Heart right ventricle (tissue), 16 donors: ENCODE results near the gene FOXJ1. TPM values are rescaled to one million over a fixed set of nuclear protein-coding genes. Genes with fewer than 3 reads are reported as not detected.
A peak's percentile ranks its signal among the peaks of the same experiment; 100 is the strongest.

Experiments used
- ATAC-seq, 8 donors: fragments of 200-7000 bp; cut with Tn5 transposase; one replicate each; pipeline ENCODE4 v1.9.1; 2020; ENCODE audit warnings: mild to moderate bottlenecking in 8 of 8, moderate library complexity in 8 of 8, moderate number of reproducible peaks in 1 of 8
- DNase-seq, 2 donors: peaks; one replicate each; pipeline ENCODE4 v3.0.0-alpha.2; 2020
- H3K27ac ChIP-seq, 10 donors: fragments of 200-600 bp; sonication (generic) in 2 of 10; one replicate each; pipeline versions ENCODE4 v1.5.0 to v1.8.0; 2020 to 2022; ENCODE audit warnings: mild to moderate bottlenecking in 3 of 10
- H3K27me3 ChIP-seq, 7 donors: fragments of 200-600 bp; one replicate each; pipeline ENCODE4 v1.8.0; 2021 to 2022; ENCODE audit warnings: mild to moderate bottlenecking in 2 of 7
- H3K36me3 ChIP-seq, 9 donors: fragments of 200-600 bp; sonication (generic) in 1 of 9; one replicate each; pipeline versions ENCODE4 v1.5.0 to v1.8.0; 2020 to 2022; ENCODE audit warnings: mild to moderate bottlenecking in 2 of 9
- H3K4me1 ChIP-seq, 9 donors: fragments of 200-600 bp; sonication (generic) in 1 of 9; one replicate each; pipeline versions ENCODE4 v1.5.0 to v1.8.0; 2020 to 2022; ENCODE audit warnings: mild to moderate bottlenecking in 4 of 9
- H3K4me3 ChIP-seq, 10 donors: fragments of 200-600 bp; sonication (generic) in 2 of 10; one replicate each; pipeline versions ENCODE4 v1.5.0 to v1.8.0; 2020 to 2022; ENCODE audit warnings: mild to moderate bottlenecking in 7 of 10, moderate library complexity in 2 of 10
- H3K9me3 ChIP-seq, 11 donors: fragments of 200-600 bp in 10 of 11; sonication (generic) in 2 of 11; one replicate each; pipeline versions ENCODE4 v1.5.0 to v1.8.0; 2013 to 2022; ENCODE audit warnings: mild to moderate bottlenecking in 2 of 11, control low read depth in 1 of 11, moderate library complexity in 1 of 11
- CTCF ChIP-seq, 9 donors: fragments of 200-600 bp; sonication (generic) in 2 of 9; IDR thresholded peaks; one replicate each; pipeline versions ENCODE4 v1.5.0 to v1.8.0; 2021 to 2022; ENCODE audit warnings: antibody characterized with exemption in 9 of 9, mild to moderate bottlenecking in 5 of 9, moderate library complexity in 1 of 9
- WGBS, 2 donors: extraction: QIAGEN DNeasy Blood & Tissue Kit; methylation state at CpG; one replicate each; pipeline ENCODE4 v1.1.7; 2013; ENCODE audit warnings: inconsistent platforms in 1 of 2; 5-methylcytosine and 5-hydroxymethylcytosine counted together
- intact Hi-C, 10 donors: fragments of 100-400 bp; cut with DNase I; formaldehyde crosslinking; loops; one replicate each; pipeline versions ENCODE4 v1.11.1 to v1.14.2; 2022
- polyA plus RNA-seq, 2 donors: library from polyadenylated mRNA; stranded (reverse); fragments of 200-250 nt; gene quantifications; one replicate each; pipeline ENCODE4 v1.2.3, GENCODE V29; 2013
- total RNA-seq, 10 donors: library from RNA; stranded (reverse); fragmentation: NEBNext Ultra II Directional in 3 of 10; extraction: Animal tissue kit (Norgen Biotek cat#: 25700) in 3 of 10; gene quantifications; one replicate each; pipeline versions ENCODE4 v1.2.1 to v1.2.4, GENCODE V29; 2021 to 2023
- donor health status: Arrhythmogenic right ventricular cardiomyopathy.
- donor health status: ischemic (EF 13 %, LVEDD 7.1; RV severe dilation, severe dysfunction).
- donor health status: healthy with polysubstance abuse.
- donor health status: DM: no; HTN: yes; CAD: no.
- donor health status: DM: no; HTN: no; CAD: no.
- donor health status: ischemic (EF 25% LVEDD 6.9; RV normal size, moderate dysfunction).
- donor health status: ischemic (EF 25% LVEDD 5.7; RV mildly dilated, moderate dysfunction).
- donor health status: healthy.
- donor health status: DM: yes; HTN: yes; CAD: no.
- donor health status: Ischemic cardiomyopathy.
- donor health status: ischemic (EF 35%, LVEDD 5.7; RV mildly dilated, moderate dysfunction).
- donor health status: nonischemic (EF 11% LVEDD 7.7; RV severe dilation, severe dysfunction).
- donor health status: DM: yes; HTN: yes; CAD: no.
- donor health status: PGD.
- donor health status: ischemic (EF 29% LVEDD 5.4; RV normal size, mild dysfunction).
- donor health status: nonischemic (EF 23%, LVEDD 6.1; RV moderate dilation, normal function).

The FOXJ1 gene
- total and polyA plus RNA-seq, 12 donors, result 0.03 TPM; not detected in 11

DNA sequence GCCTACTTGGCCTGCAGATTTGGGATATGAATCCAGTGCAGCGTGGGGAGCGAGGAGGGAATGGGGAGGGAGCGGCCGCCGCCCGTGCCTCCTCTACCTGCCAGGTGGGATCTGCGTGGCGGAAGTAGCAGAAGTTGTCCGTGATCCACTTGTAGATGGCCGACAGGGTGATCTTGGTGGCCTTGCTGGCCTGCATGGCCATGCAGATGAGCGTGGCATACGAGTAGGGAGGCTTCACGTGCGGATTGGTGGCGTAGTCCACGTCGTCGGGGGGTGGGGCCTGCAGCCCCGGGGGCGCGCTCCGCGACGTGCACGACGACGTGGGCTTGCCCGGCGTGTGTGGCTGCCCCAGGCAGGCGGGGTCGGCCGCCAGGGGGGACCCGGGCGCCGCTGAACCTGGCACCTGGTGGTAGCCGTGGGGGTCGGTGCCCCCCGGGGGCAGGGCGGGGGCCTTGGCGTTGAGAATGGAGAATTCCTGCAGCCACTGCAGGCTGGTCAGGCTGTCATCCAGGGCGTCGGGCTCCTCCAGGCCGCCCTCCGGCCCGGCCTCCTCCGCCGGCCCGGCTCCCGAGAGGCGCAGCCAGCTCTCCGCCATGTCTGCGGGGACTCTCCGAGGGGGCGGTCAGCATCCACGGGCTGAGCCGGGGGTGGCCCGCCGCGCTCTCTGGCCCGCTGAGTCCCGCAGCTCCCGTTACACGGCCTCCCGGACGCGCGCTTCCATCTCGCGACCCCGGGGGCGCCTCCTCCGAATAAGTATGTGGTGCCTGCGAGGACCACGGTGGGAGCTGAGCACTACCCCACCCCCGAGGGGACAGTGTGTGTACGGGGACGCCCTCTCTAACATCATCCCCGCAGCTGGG, 1.0 kb downstream of the FOXJ1 start:
- no peak for TF ChIP-seq CTCF (IDR thresholded peaks at IDR 0.05)
- DNase-seq, result no peak
- intact Hi-C loops, result no loop called here
- Histone ChIP-seq H3K36me3 (no peaks in the 10 kb centered on the region), H3K4me1 (peaks cover 10 to 63% (median 40%) of the 10 kb centered on the region in 9 donors), H3K4me3 (peak overlapping the region in 7 of 10 donors; percentile 11 to 57 (median 17)), H3K27me3 (peaks cover 18 to 66% (median 55%) of the 10 kb centered on the region in 7 donors), H3K9me3 (no peaks in the 10 kb centered on the region), H3K27ac (no peak overlapping the region)
- 6 to 10% methylated on average over 70 to 78 of the region's 78 CpGs for WGBS, 2 donors
- no peak for ATAC-seq

GRCh38 chr17:76138896-76139752, 1.9 kb downstream of the FOXJ1 start:
- Histone ChIP-seq H3K27ac (no peak overlapping the region), H3K4me1 (peaks cover 9 to 55% (median 37%) of the 10 kb centered on the region in 9 donors), H3K36me3 (no peaks in the 10 kb centered on the region), H3K9me3 (no peaks in the 10 kb centered on the region), H3K4me3 (no peak overlapping the region), H3K27me3 (peaks cover 19 to 75% (median 64%) of the 10 kb centered on the region in 7 donors)
- intact Hi-C loops, result no loop called here
- ATAC-seq (no peak), DNase-seq (no peak)
- no peak for TF ChIP-seq CTCF (IDR thresholded peaks at IDR 0.05)
- WGBS, 2 donors, result 36 to 46% methylated on average over 15 of the region's 15 CpGs

DNA sequence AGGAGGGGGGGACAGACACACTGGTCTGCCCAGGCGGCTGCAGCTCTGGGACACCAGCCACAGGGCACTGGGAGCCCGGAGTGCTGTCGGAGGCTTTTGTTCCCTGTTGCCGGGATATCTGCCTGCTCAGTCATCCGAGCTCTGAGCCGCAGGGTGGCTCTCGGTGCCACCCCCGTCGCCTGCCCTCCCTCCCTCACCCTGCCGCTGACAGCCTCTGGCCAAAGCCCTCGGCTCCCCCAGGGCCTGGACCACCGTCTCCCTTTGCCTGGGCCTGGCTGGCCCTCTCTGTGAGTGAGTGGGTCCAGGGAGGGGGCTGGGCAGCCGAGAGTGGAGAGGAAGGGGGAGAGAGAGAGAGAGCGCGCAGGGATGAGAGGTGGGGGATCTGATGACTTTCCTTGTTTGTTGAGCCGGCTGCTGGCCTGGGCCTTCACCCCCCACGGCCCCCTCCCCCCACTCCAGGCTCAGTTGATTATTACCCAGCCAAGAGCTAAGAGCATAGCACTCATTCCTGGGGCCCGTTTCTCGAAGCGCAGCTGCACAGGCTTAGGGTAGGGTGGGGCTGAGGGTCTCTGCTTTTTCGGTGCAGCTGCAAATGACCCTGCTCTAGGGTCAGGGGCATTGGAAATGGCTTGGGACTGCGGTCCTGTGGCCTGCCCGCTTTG, 2.7 kb downstream of the FOXJ1 start:
- Histone ChIP-seq H3K4me3 (no peak overlapping the region), H3K9me3 (no peaks in the 10 kb centered on the region), H3K4me1 (peaks cover 9 to 51% (median 30%) of the 10 kb centered on the region in 9 donors), H3K36me3 (no peaks in the 10 kb centered on the region), H3K27ac (no peak overlapping the region), H3K27me3 (peaks cover 19 to 81% (median 72%) of the 10 kb centered on the region in 7 donors)
- no peak for DNase-seq
- intact Hi-C loops, result no loop called here
- WGBS, 2 donors, result 31 to 32% methylated on average over 23 of the region's 23 CpGs
- TF ChIP-seq CTCF (IDR thresholded peaks at IDR 0.05), result no peak
- ATAC-seq, result no peak
